ENCODE results near the gene ALG8.

- TF ChIP-seq CTCF (IDR thresholded peaks at IDR 0.05; ENCODE audit: insufficient read depth, low read depth, low read length): no peak
- TF ChIP-seq EZH2 (IDR thresholded peaks at IDR 0.05; ENCODE audit: insufficient read depth, low read length): no peak
Observed at GRCh38 chr11:78138694-78139421, 568 bp downstream of the ALG8 start.
